T-helper 17 cell (primary cell): ENCODE results near the gene SOX6. TPM values are rescaled to one million over a fixed set of nuclear protein-coding genes. Genes with fewer than 3 reads are reported as not detected.

Experiments used
- ATAC-seq: fragments of 150-1000 bp; cut with Tn5 transposase; 2 replicates; pipeline ENCODE4 v1.10.0; 2021; ENCODE audit warnings: mild to moderate bottlenecking, moderate library complexity
- DNase-seq, 3 donors: peaks; one replicate each; pipeline versions ENCODE4 v3.0.0 to v3.0.0-alpha.2; 2020 to 2021
- H3K9me3 ChIP-seq: one replicate; pipeline ENCODE4 v1.7.0; 2013; ENCODE audit warnings: low read length, mild to moderate bottlenecking; ENCODE audit not compliant: control insufficient read depth, poor library complexity, severe bottlenecking
- H3K27ac Mint-ChIP-seq: one replicate; pipeline ENCODE4 v1.8.0; 2022; ENCODE audit warnings: mild to moderate bottlenecking, moderate library complexity, mixed read lengths
- H3K27me3 Mint-ChIP-seq: one replicate; pipeline ENCODE4 v1.8.0; 2022; ENCODE audit warnings: mixed read lengths
- H3K36me3 Mint-ChIP-seq: one replicate; pipeline ENCODE4 v1.8.0; 2022; ENCODE audit warnings: low read depth, mixed read lengths
- H3K4me1 Mint-ChIP-seq: one replicate; pipeline ENCODE4 v1.8.0; 2022; ENCODE audit warnings: mild to moderate bottlenecking, mixed read lengths
- H3K4me3 Mint-ChIP-seq: one replicate; pipeline ENCODE4 v1.8.0; 2022; ENCODE audit warnings: mild to moderate bottlenecking, moderate library complexity, mixed read lengths
- total RNA-seq, 4 donors: library from RNA in 2 of 4; stranded (reverse) in 2 of 4; gene quantifications; one replicate each; pipeline ENCODE4 v1.2.3 and lab custom pipeline; 2022 to 2026

The SOX6 gene
- total RNA-seq, 2 donors from 2014 or later: 0.10 TPM; not detected in 1

DNA sequence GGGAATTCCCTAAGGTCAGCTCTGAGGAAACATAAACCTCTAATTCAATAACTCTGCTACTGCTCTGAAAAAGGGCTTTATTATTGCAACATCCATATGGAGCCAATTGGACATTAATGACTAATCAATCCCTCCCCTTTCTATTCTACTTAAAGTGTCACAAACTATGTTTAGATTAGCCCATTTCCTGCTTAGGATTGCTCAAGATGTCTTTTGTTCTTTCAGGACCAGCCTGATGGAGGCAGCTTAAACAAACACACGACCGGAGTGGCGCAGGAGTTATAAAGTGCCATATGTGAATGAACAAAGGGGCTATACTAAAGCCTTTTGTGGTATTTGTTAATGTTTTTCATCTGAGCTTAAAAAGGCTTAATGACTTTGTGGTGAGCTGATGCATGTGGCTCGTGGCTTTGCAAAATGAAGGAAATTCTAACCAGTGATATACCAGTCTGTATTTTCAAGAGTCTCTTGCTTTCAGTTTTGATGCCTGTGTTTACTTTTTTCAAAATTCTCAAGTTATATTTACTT, 354.4 kb downstream of the SOX6 start:
- H3K4me3 Mint-ChIP-seq: no peak overlapping the region
- ATAC-seq: no peak

DNA sequence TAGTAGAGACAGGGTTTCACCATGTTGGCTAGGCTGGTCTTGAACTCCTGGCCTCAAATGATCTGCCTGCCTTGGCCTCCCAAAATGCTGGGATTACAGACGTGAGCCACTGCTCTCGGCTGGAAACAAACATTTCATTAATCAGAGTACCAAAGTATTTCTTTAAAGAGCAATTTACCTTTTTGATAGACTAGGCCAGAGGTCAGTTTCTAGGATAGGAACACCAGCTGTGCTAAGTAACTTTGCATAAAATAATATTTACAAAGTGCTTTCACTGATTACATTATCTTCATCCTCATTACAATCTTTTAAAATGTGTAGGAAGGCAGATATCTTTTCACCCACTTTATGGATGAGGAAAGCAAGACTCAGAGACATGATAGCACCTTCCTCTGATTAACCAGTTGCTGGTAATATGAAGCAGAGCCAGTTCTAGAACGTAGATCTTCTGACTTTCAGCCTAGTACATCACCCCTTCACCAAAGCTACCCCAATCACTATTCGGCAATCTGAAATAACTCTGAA, 355.2 kb downstream of the SOX6 start:
- Mint-ChIP-seq H3K27me3 (no peaks in the 10 kb centered on the region), H3K27ac (no peak overlapping the region), H3K4me3 (no peak overlapping the region), H3K4me1 (peaks cover 5% of the 10 kb centered on the region), H3K36me3 (no peaks in the 10 kb centered on the region)
- no peak for ATAC-seq
- H3K9me3 ChIP-seq: no peaks in the 10 kb centered on the region
- no peak for DNase-seq

More for the DNA sequence above, 354.4 kb downstream of the SOX6 start:
- Mint-ChIP-seq H3K27ac (no peak overlapping the region), H3K27me3 (no peaks in the 10 kb centered on the region), H3K36me3 (no peaks in the 10 kb centered on the region), H3K4me1 (peaks cover 5% of the 10 kb centered on the region)
- no peak for DNase-seq
- no peaks in the 10 kb centered on the region for H3K9me3 ChIP-seq

DNA sequence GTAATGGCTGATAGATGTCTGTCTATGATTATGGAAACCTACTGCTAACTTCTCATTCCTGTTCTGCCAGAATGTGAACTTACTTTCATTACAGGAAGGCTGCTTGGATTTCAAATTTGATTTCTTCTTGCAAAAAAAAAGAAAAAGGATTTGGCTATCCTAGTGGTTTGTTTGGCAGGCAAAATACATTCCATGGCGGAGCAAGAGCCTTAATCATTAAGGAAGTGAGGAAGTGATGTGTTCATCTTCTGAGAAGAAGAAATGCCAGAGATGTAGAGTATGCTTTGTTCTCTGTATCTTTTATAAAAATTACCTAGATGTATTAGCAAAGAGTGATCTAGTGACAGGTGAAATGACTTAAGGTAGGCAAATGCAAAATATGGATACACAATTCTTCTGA, 356.3 kb downstream of the SOX6 start:
- H3K27ac Mint-ChIP-seq: no peak overlapping the region
- H3K4me3 Mint-ChIP-seq: no peak overlapping the region
- peaks cover 5% of the 10 kb centered on the region for H3K4me1 Mint-ChIP-seq
- DNase-seq (no peak), ATAC-seq (no peak)
- H3K27me3 Mint-ChIP-seq: no peaks in the 10 kb centered on the region
- no peaks in the 10 kb centered on the region for H3K36me3 Mint-ChIP-seq
- no peaks in the 10 kb centered on the region for H3K9me3 ChIP-seq

DNA sequence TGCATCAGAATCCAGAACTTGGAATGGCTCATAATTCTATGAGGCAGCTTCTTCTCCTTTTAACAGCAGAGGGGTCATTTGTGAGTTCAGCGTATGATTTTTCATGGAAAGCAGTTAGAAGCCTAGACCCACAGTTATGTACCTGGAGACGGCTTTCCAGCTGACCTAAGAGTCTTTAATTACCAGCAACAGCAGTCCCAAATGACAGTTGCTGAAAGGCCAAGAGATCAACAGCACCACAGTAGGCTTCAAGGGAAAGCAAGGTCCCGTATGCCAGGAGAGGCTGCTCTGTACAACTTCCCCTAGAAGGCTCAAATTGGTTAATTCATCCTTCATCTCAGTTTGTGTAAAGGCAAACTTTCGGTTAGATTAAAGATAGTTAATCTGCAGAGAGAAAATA, 363.0 kb downstream of the SOX6 start:
- DNase-seq: no peak
- Mint-ChIP-seq H3K27me3 (no peaks in the 10 kb centered on the region), H3K4me3 (no peak overlapping the region), H3K4me1 (no peaks in the 10 kb centered on the region), H3K36me3 (peaks cover 3% of the 10 kb centered on the region), H3K27ac (no peak overlapping the region)
- no peak for ATAC-seq
- no peaks in the 10 kb centered on the region for H3K9me3 ChIP-seq

DNA sequence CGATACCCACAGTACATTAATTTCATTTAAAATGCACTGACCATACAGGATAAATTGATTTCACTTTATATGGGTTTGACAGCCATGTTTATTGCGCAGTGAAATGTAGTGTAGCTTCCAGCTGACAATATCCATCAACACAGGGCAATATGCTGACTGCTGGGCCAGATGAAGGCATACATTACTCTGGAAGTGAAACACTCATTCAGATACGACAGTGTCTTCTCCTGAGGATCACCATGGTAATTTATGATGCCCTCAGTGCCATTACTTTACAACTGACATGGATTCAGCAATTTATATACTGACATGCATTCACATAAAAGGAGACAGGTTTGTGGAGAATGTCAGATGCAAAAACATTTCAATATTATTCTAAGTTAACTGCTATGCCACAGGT, 365.1 kb downstream of the SOX6 start:
- Mint-ChIP-seq H3K27ac (no peak overlapping the region), H3K36me3 (peaks cover 3% of the 10 kb centered on the region), H3K4me1 (no peaks in the 10 kb centered on the region), H3K4me3 (no peak overlapping the region), H3K27me3 (no peaks in the 10 kb centered on the region)
- no peak for DNase-seq
- no peak for ATAC-seq
- H3K9me3 ChIP-seq: no peaks in the 10 kb centered on the region

DNA sequence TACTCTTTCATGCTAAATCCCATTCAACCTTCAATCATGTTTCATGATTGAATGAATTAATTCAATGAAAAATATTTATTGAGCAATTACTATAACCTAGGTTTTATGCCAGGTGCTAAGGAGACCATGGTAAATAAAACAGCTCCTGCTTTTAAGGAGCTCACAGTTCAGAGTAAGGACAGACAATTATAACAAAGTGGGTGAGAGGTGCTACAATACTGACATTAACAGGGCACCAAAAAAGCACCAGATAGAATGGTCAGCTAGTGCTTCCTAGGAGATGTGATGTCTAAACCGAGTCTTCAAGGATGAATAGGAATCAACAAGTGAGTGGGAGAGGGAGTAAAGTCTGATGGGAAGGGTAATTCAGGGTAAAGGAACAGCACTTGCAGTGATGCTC, 366.7 kb downstream of the SOX6 start:
- no peaks in the 10 kb centered on the region for H3K4me1 Mint-ChIP-seq
- no peak overlapping the region for H3K27ac Mint-ChIP-seq
- no peaks in the 10 kb centered on the region for H3K9me3 ChIP-seq
- no peak for DNase-seq
- no peak for ATAC-seq
- H3K36me3 Mint-ChIP-seq: peaks cover 3% of the 10 kb centered on the region
- H3K27me3 Mint-ChIP-seq: no peaks in the 10 kb centered on the region
- no peak overlapping the region for H3K4me3 Mint-ChIP-seq

DNA sequence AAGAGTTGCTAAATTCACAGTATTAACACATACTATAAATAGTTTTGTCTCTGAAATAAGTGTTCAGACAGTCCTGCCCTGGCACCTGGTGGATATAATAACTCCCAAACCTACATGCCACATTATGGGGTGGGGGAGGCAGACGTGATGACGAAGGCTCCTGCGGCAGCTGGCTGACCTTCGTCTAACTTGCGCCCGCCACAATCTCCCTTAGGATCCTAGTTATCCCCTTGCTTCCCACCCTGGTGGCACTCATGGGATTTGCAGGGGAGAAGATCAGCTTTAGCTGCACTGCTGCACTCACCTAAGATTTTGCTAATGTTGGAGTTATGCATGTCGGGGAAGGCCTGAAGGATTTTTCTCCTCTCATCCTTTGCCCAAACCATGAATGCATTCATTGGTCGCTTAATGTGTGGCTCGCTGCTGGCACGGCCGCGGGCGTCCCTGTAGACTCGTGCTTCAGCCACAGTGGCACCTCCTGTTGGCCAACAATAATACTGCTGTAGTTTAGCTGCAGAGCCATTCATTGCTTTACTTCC, 367.6 kb downstream of the SOX6 start:
- H3K27ac Mint-ChIP-seq: no peak overlapping the region
- H3K36me3 Mint-ChIP-seq: no peaks in the 10 kb centered on the region
- ATAC-seq (no peak), DNase-seq (no peak)
- H3K4me1 Mint-ChIP-seq: no peaks in the 10 kb centered on the region
- H3K9me3 ChIP-seq: no peaks in the 10 kb centered on the region
- H3K27me3 Mint-ChIP-seq: no peaks in the 10 kb centered on the region
- no peak overlapping the region for H3K4me3 Mint-ChIP-seq

DNA sequence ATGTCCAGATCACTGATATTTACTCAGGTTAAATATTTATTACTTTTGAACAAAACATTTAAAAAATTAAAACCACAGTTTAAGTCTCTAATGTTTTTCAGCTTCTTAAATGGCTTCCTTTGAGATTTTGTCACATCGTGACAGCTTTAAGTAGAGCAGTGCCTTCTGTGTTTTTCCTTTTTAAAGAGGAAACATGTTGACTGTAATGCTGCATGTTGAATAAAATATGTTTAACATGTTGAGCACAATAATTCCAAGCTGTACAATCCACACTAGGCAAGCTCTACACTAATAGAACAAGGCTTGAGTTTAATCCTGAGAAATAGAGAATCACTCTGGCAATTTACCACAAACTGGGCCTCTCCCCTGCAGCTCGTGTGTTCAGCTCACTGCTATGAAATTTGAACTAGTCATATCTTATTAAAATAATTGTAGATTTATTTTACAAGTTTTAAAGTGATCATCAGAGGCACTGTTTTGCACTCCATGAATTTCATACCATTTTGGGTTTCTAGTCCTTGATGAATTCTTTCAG, 368.3 kb downstream of the SOX6 start:
- DNase-seq (no peak), ATAC-seq (no peak)
- H3K4me1 Mint-ChIP-seq: no peaks in the 10 kb centered on the region
- H3K27me3 Mint-ChIP-seq: no peaks in the 10 kb centered on the region
- no peaks in the 10 kb centered on the region for H3K36me3 Mint-ChIP-seq
- no peak overlapping the region for H3K4me3 Mint-ChIP-seq
- no peaks in the 10 kb centered on the region for H3K9me3 ChIP-seq
- H3K27ac Mint-ChIP-seq: no peak overlapping the region

DNA sequence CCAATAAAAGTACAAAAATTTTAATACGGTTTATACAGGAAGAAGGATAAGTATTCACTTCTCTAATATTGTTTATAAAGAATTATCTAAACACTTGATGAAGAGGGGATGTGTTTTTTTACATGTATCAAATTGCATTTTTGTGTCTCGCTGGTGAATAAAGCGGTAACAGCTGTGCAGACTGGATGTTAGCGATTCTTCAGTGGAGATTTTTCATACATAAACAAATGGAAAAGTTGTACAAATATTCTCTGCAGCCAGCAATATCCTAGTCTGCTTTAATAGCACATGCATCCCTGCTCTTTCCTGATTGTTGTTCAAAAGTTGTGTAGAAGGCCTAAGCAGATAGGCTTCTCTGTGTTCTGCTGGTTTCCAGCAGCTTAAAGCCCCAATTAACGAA, 369.3 kb downstream of the SOX6 start:
- no peaks in the 10 kb centered on the region for H3K27me3 Mint-ChIP-seq
- no peaks in the 10 kb centered on the region for H3K36me3 Mint-ChIP-seq
- H3K4me3 Mint-ChIP-seq: no peak overlapping the region
- ATAC-seq: no peak
- no peaks in the 10 kb centered on the region for H3K9me3 ChIP-seq
- no peaks in the 10 kb centered on the region for H3K4me1 Mint-ChIP-seq
- no peak for DNase-seq
- H3K27ac Mint-ChIP-seq: no peak overlapping the region

DNA sequence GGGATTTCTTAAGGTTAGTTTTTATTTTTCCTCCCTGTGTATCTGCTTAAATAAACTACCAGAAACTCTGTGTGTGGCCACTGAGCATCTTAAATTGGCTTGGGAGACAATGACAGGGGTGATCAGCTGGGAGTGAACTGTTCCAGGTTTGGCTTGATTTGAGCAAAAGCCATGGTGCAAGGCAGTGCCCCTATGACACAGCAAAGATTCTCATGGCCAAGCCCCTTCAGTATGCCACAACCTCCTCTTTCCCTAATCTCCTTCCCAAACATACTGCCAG, 370.5 kb downstream of the SOX6 start:
- H3K9me3 ChIP-seq: no peaks in the 10 kb centered on the region
- ATAC-seq: no peak
- Mint-ChIP-seq H3K27ac (no peak overlapping the region), H3K27me3 (no peaks in the 10 kb centered on the region), H3K4me3 (no peak overlapping the region), H3K36me3 (no peaks in the 10 kb centered on the region), H3K4me1 (no peaks in the 10 kb centered on the region)
- no peak for DNase-seq

DNA sequence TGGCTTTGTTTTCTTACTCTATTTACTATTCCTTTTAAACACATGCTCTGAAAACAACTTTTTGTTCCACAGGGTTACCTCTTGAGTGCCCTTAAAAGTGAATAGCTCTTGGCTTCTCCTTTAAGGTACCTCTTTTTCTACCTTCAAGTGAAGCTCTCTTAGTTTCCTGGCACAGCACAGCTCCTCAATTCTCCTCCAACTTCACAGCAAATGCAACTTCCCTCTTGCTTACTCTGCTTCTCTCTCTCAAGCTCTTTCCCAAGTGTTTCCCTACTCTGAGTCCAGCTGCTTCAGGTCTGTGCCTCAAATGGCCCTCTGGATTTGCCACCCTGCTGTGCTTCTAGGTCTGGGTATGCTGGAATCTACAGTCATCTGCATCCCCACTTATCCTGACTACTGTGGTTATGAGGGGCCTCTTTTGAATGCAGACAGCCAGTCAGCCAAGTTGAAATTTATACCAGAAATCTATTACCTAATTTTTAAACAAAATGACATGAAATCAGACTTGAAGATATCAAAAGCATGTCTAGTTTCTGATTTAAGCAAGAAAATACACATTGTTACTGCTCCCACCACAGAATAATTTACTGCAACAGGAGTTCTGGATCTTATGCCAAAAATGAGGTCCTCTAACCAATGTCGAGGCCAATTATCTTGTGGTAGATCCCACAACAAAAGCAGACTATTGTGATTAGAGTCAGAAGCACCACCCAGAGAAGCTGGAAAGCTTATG, 371.1 kb downstream of the SOX6 start:
- H3K27me3 Mint-ChIP-seq: no peaks in the 10 kb centered on the region
- no peak overlapping the region for H3K4me3 Mint-ChIP-seq
- no peak overlapping the region for H3K27ac Mint-ChIP-seq
- no peaks in the 10 kb centered on the region for H3K9me3 ChIP-seq
- no peak for DNase-seq
- ATAC-seq: no peak
- no peaks in the 10 kb centered on the region for H3K36me3 Mint-ChIP-seq
- H3K4me1 Mint-ChIP-seq: no peaks in the 10 kb centered on the region

DNA sequence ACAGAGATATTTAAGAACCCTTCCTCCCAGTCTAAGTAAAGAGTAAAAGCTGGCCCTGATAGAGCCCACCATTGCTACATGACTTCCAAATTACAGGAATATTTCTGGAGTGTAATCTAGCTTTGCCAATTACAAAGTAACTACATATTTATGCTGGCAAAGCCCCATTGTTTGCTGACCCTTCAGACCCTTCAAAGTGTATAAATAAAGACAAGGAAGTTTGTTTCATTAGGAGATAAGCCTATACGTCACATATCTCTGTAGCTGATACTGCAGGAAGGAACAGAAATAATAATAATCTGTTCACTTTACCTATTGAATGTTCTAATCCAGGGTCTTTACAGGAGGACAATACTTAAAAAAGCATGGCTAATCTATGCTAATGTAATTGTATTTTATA, 375.1 kb downstream of the SOX6 start:
- Mint-ChIP-seq H3K36me3 (no peaks in the 10 kb centered on the region), H3K4me1 (no peaks in the 10 kb centered on the region), H3K27me3 (no peaks in the 10 kb centered on the region), H3K27ac (no peak overlapping the region), H3K4me3 (no peak overlapping the region)
- H3K9me3 ChIP-seq: no peaks in the 10 kb centered on the region
- DNase-seq (no peak), ATAC-seq (no peak)

DNA sequence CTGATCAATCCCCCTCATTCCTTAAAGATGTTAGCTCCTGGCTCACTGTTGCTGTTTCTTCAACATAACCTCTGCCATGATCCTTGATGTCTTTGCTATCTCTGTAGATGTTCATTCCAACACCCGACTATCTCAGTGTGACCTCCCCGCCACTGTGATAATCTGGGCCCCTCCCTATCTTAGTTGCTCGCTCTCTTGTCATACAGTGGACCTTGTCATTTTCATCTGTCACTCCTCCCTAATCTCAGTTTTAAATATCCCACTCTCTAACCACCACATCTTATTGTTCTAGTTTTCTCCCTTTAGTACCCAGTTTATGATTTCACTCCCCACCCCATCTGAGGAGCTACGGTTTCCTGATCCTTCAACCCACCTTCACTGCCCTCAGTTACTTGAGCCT, 379.2 kb downstream of the SOX6 start:
- H3K36me3 Mint-ChIP-seq: no peaks in the 10 kb centered on the region
- no peaks in the 10 kb centered on the region for H3K4me1 Mint-ChIP-seq
- H3K9me3 ChIP-seq: no peaks in the 10 kb centered on the region
- DNase-seq (no peak), ATAC-seq (no peak)
- H3K27me3 Mint-ChIP-seq: no peaks in the 10 kb centered on the region
- H3K4me3 Mint-ChIP-seq: no peak overlapping the region
- no peak overlapping the region for H3K27ac Mint-ChIP-seq
